Posterior cingulate gyrus (tissue), 11 donors: ENCODE measurements around the gene KLHL29.
"Not testable (repeated sequence)": the region's sequence is repeated elsewhere in the genome, so short reads cannot be mapped to it uniquely, and the experiment has no call there.

Source experiments
- DNase-seq, 10 donors: peaks; one replicate each; pipeline versions ENCODE4 v3.0.0 to v3.0.0-alpha.2; 2020 to 2021; ENCODE audit warnings: mixed read lengths in 3 of 10
- intact Hi-C: fragments of 100-400 bp; cut with DNase I; formaldehyde crosslinking; loops from one replicate; pipeline ENCODE4 v1.15.1; 2023

The KLHL29 gene

GRCh38 chr2:23391237-23391736, 6.3 kb downstream of the KLHL29 start:
- intact Hi-C loops, result not testable (repeated sequence)

GRCh38 chr2:23393722-23394121, 8.7 kb downstream of the KLHL29 start:
- DNase-seq, result peak in 2 of 10 donors; percentile 14 to 54

More at GRCh38 chr2:23391237-23391736, 6.3 kb downstream of the KLHL29 start:
- not testable (repeated sequence) for DNase-seq

GRCh38 chr2:23394700-23395099, 9.7 kb downstream of the KLHL29 start:
- intact Hi-C loops, result no loop called here
- DNase-seq, result no peak

More at GRCh38 chr2:23393722-23394121, 8.7 kb downstream of the KLHL29 start:
- intact Hi-C loops, result no loop called here

- DNase-seq, result no peak
Observed at GRCh38 chr2:23397478-23397877, 12.5 kb downstream of the KLHL29 start.

DNA sequence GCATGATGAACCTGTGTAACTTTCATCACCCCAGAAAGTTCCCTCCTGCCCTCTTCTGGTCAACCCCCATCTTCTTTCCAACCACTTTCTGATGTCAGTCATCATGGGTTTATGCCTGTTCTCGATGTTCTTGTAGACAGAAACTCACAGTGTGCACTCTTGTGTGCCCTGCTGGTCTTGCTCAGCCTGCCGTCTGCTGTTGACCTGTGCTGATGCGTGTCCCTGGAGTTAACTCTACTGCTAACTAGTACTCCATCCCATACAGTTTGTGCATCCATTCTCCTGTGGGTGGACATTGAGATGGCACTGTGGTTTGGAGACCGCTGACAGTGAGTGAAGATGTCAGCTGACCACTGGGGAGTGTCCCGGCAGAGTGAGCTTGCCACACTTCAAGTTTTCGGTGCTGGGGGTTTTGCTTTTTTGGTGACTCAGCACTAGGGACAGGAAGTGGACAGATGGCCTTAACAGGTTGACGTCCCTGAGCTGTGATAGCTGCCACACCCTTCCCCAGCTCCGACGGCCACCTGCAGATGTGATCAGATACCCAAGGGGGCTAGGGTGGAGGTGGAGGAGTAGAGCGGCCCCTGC, 14.8 kb downstream of the KLHL29 start:
- DNase-seq, result no peak
- intact Hi-C loops, result loop anchor here (5.0 to 10.0 kb wide), 2 partner anchors 178 to 365 kb away; no protein-coding TSS in a partner anchor

More at GRCh38 chr2:23397478-23397877, 12.5 kb downstream of the KLHL29 start:
- intact Hi-C loops, result no loop called here

GRCh38 chr2:23400703-23401102, 15.7 kb downstream of the KLHL29 start:
- no peak for DNase-seq
- intact Hi-C loops, result loop anchor here (5.0 to 10.0 kb wide), 2 partner anchors 177 to 364 kb away; no protein-coding TSS in a partner anchor

- no peak for DNase-seq
- intact Hi-C loops, result loop anchor here (5.0 to 10.0 kb wide), 2 partner anchors 176 to 363 kb away; no protein-coding TSS in a partner anchor
Observed at GRCh38 chr2:23401427-23402204, 16.6 kb downstream of the KLHL29 start.

- DNase-seq, result no peak
- intact Hi-C loops, result loop anchor here (5.0 to 10.0 kb wide), 2 partner anchors 175 to 363 kb away; no protein-coding TSS in a partner anchor
Observed at GRCh38 chr2:23402205-23402740, 17.3 kb downstream of the KLHL29 start.

GRCh38 chr2:23404426-23404825, 19.4 kb downstream of the KLHL29 start:
- intact Hi-C loops, result loop anchor here (5.0 to 10.0 kb wide), 2 partner anchors 173 to 360 kb away; no protein-coding TSS in a partner anchor
- peak in 1 of 10 donors; percentile 19 for DNase-seq

DNA sequence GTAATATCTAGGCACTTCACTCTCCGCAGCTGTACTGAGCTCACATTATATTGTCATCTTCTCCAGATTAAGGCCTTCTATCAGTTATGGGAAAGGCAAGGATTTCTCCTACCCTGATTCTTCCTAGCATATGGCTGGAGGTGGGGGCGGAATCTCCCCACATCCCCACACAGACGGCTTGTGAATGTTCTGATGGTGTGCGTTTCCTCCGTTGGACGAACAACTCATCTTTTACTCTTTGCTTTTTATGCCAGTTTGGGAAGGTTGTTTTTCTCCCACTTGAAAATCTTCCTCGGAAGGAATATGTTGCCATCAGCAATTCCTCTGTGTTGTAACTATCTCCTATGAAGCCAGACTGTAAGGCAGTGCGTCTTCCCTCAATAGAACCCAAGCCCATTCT, 24.3 kb downstream of the KLHL29 start:
- peak in 3 of 10 donors; percentile 31 to 83 (median 44) for DNase-seq

GRCh38 chr2:23410596-23410995, 25.6 kb downstream of the KLHL29 start:
- DNase-seq, result no peak
- intact Hi-C loops, result no loop called here

More for the DNA sequence above, 24.3 kb downstream of the KLHL29 start:
- intact Hi-C loops, result loop anchor here (10.0 kb wide), 1 partner anchor 356 kb away; no protein-coding TSS in a partner anchor

DNA sequence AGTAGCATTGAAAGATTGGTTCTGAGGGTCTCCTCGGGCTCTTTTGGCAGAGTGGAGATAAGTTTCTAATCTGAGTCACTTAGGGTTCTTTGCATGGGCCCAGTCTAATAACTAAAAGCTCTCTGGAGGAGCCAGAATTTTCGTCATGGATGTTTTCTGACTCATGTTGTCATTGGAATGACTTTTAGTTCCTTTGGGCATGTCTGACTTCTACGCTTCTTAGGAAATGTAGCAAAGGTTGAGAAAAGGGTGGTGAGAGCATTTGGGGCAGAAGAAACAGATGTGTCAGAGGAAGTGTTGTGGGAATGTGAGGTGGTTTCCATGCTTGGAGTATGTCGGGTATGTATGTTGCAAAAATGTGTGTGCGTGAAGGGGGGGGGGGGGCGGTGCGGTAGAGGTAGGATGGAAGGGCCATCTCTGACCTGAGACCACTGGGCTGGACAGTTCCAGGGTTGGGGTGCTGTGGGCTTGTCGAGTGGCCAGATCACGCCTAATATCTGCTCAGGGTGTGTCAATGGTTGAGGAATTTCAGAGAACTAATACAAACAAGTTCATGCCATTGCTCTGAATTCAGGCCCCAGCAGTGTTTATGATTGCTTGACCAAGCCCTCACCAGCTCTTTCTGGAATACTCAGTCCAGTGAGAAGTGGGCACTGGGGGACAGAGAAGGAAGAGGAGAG, 26.9 kb downstream of the KLHL29 start:
- no peak for DNase-seq
- intact Hi-C loops, result no loop called here

DNA sequence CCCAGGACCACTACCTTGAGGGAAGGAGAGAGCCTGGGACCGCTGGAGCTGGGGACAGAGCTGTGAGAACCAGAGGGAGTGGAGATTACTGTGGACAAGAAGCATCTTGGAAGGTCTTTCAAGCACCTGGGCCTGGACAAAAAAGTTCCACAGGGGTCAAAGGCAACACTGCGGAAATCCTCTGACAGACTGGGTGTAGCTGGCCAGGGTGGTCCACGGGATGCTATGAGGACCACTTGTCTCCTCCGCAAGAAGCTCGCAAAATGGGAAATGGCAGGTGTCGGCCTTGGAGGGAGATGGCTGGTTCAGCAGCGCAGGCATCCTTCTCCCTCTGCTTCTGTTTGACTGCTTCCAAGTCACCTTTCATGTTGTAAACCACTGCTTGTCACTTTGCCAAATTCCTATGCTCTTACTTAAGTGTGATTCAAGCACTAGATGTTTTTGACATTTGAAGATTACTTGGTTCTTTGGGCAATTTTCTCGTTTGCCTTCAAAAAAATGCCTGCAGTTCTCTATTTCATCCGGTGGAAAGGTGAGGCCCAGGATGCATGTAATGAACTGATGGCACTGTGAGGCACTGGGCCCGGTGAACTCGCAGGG, 27.7 kb downstream of the KLHL29 start:
- no peak for DNase-seq
- intact Hi-C loops, result no loop called here

- DNase-seq, result no peak
- intact Hi-C loops, result no loop called here
Observed at GRCh38 chr2:23413641-23414040, 28.7 kb downstream of the KLHL29 start.

DNA sequence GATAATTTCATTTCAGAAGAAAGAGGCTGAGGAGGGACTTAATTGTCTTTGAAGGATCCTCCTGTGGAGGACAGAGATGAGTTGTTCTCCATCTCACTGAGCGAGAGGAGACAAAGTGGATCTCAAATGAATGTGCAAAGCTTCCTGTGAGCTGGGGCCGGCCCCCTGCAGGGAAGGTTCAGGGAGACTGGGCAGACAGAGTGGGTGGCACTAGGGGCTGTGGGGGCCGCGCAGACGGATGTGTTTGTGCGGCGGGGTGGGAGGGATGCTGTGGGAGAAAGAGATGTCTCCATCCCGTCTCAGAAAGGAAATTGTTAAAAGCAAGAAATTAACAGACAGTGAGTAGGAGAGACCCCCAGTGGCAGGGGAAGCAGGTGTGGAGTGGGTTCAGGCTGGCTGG, 29.1 kb downstream of the KLHL29 start:
- no peak for DNase-seq
- intact Hi-C loops, result no loop called here

- DNase-seq, result peak in 1 of 10 donors; percentile 80
- intact Hi-C loops, result no loop called here
Observed at GRCh38 chr2:23414871-23415270, 29.9 kb downstream of the KLHL29 start.

- DNase-seq, result no peak
Observed at GRCh38 chr2:23417310-23417709, 32.3 kb downstream of the KLHL29 start.

GRCh38 chr2:23418056-23418455, 33.1 kb downstream of the KLHL29 start:
- no peak for DNase-seq
- intact Hi-C loops, result no loop called here

More at GRCh38 chr2:23417310-23417709, 32.3 kb downstream of the KLHL29 start:
- intact Hi-C loops, result no loop called here

DNA sequence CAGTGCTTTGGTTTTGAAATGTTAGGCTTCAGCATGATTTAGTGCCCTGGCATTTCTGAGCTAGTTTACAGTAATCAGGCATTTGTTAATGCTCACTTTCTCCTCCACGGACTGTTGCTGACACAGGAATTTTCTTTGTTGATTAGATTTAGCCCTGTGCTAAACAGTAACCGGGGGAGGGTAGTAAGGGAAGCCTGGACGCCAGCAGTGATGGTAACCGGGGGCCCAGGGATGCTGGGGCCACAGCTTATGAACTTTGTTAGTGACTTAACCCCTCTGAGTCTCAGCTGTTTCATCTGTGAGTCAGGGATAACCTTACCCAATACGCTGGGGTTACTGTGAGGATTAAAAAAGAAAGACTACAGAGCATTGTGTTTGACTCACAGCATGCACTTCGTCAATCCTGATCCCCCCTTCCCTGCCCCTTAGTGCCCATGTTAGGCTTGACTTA, 33.5 kb downstream of the KLHL29 start:
- intact Hi-C loops, result no loop called here
- DNase-seq, result no peak
